Measurements from ENCODE around the gene RALY. TPM values are rescaled to one million over a fixed set of nuclear protein-coding genes. Genes with fewer than 3 reads are reported as not detected.

The RALY gene
- total RNA-seq, 1 experiment from 2014 or later, result 164 TPM

DNA sequence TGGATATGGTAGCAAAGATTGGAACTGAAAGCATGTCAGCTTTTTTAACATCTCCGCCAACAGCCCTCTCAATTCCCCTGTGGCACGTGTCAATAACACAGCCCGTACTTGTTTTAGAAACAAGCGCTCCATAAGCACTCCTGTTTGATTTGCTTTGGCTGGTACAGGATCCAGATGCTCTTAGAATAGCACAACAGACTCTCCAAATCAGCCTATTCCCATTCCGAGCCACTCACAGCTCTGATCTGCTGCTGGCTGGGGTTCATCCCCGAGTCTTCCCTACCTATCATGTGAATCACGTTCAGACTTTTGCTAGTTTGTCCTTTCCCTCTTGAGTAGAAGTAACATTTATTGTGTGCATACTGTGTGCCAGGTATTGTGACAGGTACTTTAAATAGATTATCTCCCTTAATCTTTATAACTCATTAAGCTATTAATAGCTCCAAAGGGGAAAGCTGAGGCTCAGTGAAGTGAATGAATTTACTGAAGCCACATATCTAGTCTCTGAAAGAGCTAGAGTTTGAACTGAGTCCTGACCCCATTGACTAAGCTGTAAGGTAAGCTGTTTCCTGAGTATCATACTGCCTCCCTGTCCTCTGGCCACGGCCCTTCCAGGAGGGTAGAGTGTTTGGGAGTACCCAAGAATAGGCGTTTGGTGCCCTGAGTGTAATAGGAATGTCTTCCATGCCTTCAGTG is 46.7 kb downstream of the RALY start:
- ChIA-PET CTCF (no interaction called here), POLR2A (no interaction called here)
- Histone ChIP-seq H3K27me3 (ENCODE audit: control insufficient read depth, insufficient read depth, low read length) (no peaks in the 10 kb centered on the region), H3K36me3 (ENCODE audit: control insufficient read depth, insufficient read depth, low read length) (no peaks in the 10 kb centered on the region), H3K4me1 (ENCODE audit: control insufficient read depth, insufficient read depth, low read length) (no peaks in the 10 kb centered on the region), H3K9me3 (ENCODE audit: control insufficient read depth, insufficient read depth, low read depth, low read length) (no peaks in the 10 kb centered on the region), H3K4me3 (ENCODE audit: low read depth in 2 of 2, low read length in 2 of 2) (no peak overlapping the region), H3K27ac (ENCODE audit: low read length) (no peak overlapping the region)
- in situ Hi-C loops (cut with HindIII; ENCODE audit: low pct_unique_long_range_greater_than_20kb, low sequenced_read_pairs) (no loop called here), intact Hi-C loops (cut with micrococcal nuclease; ENCODE audit: unreplicated experiment) (no loop called here)
- TF ChIP-seq SIN3A (IDR thresholded peaks at IDR 0.05; ENCODE audit: borderline replicate concordance, insufficient read depth, low read depth, low read length) (no peak), TCF7L2 (IDR thresholded peaks at IDR 0.05; ENCODE audit: low read depth, low read length) (no peak), POLR2AphosphoS5 (IDR thresholded peaks at IDR 0.05; ENCODE audit: low read depth, low read length) (no peak)
- TF ChIP-seq, protein P1, sequence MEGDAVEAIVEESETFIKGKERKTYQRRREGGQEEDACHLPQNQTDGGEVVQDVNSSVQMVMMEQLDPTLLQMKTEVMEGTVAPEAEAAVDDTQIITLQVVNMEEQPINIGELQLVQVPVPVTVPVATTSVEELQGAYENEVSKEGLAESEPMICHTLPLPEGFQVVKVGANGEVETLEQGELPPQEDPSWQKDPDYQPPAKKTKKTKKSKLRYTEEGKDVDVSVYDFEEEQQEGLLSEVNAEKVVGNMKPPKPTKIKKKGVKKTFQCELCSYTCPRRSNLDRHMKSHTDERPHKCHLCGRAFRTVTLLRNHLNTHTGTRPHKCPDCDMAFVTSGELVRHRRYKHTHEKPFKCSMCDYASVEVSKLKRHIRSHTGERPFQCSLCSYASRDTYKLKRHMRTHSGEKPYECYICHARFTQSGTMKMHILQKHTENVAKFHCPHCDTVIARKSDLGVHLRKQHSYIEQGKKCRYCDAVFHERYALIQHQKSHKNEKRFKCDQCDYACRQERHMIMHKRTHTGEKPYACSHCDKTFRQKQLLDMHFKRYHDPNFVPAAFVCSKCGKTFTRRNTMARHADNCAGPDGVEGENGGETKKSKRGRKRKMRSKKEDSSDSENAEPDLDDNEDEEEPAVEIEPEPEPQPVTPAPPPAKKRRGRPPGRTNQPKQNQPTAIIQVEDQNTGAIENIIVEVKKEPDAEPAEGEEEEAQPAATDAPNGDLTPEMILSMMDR (IDR thresholded peaks at IDR 0.05), result no peak
- TF ChIP-seq, protein P2, sequence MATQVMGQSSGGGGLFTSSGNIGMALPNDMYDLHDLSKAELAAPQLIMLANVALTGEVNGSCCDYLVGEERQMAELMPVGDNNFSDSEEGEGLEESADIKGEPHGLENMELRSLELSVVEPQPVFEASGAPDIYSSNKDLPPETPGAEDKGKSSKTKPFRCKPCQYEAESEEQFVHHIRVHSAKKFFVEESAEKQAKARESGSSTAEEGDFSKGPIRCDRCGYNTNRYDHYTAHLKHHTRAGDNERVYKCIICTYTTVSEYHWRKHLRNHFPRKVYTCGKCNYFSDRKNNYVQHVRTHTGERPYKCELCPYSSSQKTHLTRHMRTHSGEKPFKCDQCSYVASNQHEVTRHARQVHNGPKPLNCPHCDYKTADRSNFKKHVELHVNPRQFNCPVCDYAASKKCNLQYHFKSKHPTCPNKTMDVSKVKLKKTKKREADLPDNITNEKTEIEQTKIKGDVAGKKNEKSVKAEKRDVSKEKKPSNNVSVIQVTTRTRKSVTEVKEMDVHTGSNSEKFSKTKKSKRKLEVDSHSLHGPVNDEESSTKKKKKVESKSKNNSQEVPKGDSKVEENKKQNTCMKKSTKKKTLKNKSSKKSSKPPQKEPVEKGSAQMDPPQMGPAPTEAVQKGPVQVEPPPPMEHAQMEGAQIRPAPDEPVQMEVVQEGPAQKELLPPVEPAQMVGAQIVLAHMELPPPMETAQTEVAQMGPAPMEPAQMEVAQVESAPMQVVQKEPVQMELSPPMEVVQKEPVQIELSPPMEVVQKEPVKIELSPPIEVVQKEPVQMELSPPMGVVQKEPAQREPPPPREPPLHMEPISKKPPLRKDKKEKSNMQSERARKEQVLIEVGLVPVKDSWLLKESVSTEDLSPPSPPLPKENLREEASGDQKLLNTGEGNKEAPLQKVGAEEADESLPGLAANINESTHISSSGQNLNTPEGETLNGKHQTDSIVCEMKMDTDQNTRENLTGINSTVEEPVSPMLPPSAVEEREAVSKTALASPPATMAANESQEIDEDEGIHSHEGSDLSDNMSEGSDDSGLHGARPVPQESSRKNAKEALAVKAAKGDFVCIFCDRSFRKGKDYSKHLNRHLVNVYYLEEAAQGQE (IDR thresholded peaks at IDR 0.05; ENCODE audit: insufficient read depth in 1 of 2, low read depth in 2 of 2, low read length in 1 of 2), result no peak
- no peak for ATAC-seq
- BruUV-seq (replicated peaks), result no TSS peak
- DNase-seq (ENCODE audit: low read depth, low spot score), result no peak

DNA sequence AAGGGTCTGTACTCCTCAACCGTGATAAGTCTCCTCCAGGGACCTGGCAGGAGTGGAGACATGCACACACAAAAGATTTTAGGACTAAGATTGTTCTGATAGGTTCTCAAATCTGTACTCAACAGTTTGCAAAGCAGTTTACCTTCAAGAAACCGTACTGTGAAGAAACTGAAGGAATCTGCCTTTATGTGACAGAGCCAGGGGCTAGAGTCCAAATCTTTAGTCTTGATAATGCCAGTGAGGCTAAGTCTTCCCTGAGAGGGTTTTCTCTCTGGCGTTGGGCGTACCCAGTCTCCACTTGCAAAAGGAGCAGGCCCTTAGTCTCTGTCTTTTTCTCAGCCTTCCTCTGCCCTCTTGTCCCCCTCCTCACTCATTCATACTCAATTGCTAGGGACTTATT is 47.5 kb downstream of the RALY start:
- CTCF ChIA-PET, result no interaction called here
- Histone ChIP-seq H3K4me3 (ENCODE audit: low read depth in 2 of 2, low read length in 2 of 2) (no peak overlapping the region), H3K27me3 (ENCODE audit: control insufficient read depth, insufficient read depth, low read length) (no peaks in the 10 kb centered on the region), H3K9me3 (ENCODE audit: control insufficient read depth, insufficient read depth, low read depth, low read length) (no peaks in the 10 kb centered on the region), H3K36me3 (ENCODE audit: control insufficient read depth, insufficient read depth, low read length) (no peaks in the 10 kb centered on the region), H3K27ac (ENCODE audit: low read length) (no peak overlapping the region), H3K4me1 (ENCODE audit: control insufficient read depth, insufficient read depth, low read length) (no peaks in the 10 kb centered on the region)
- no TSS peak for BruUV-seq (replicated peaks)
- intact Hi-C loops (cut with micrococcal nuclease; ENCODE audit: unreplicated experiment) (no loop called here), in situ Hi-C loops (cut with HindIII; ENCODE audit: low pct_unique_long_range_greater_than_20kb, low sequenced_read_pairs) (no loop called here)
- DNase-seq (ENCODE audit: low read depth, low spot score) (no peak), ATAC-seq (no peak)
- TF ChIP-seq, protein P2 (IDR thresholded peaks at IDR 0.05; ENCODE audit: insufficient read depth in 1 of 2, low read depth in 2 of 2, low read length in 1 of 2), result no peak
- POLR2A ChIA-PET, result no interaction called here
